GM19328 (cell line): ENCODE data around the gene SLC34A1.
A peak's percentile ranks its signal among the peaks of the same experiment; 100 is the strongest.

Experiments used
- ATAC-seq: cut with Tn5 transposase; IDR thresholded peaks from one replicate; pipeline ENCODE4 v1.9.1; 2021; ENCODE audit warnings: mild to moderate bottlenecking, moderate library complexity; ENCODE audit not compliant: unreplicated experiment

SLC34A1 gene

GRCh38 chr5:177385720-177386119 lies 1.5 kb downstream of the SLC34A1 start:
- no peak for ATAC-seq

GRCh38 chr5:177386542-177386941 lies 2.3 kb downstream of the SLC34A1 start:
- ATAC-seq, result no peak

GRCh38 chr5:177387405-177387804 lies 3.2 kb downstream of the SLC34A1 start:
- no peak for ATAC-seq

GRCh38 chr5:177388521-177389052 lies 4.4 kb downstream of the SLC34A1 start:
- ATAC-seq, result no peak

- no peak for ATAC-seq
Observed at GRCh38 chr5:177389241-177390169, 5.3 kb downstream of the SLC34A1 start.

- ATAC-seq, result no peak
Observed at GRCh38 chr5:177390363-177391300, 6.4 kb downstream of the SLC34A1 start.

- ATAC-seq, result no peak
Observed at GRCh38 chr5:177392765-177393164, 8.5 kb downstream of the SLC34A1 start.

- ATAC-seq, result no peak
Observed at GRCh38 chr5:177393206-177393765, 9.1 kb downstream of the SLC34A1 start.

GRCh38 chr5:177393990-177394389 lies 9.8 kb downstream of the SLC34A1 start:
- ATAC-seq, result no peak

- no peak for ATAC-seq
Observed at GRCh38 chr5:177396078-177396477, 11.8 kb downstream of the SLC34A1 start.

- no peak for ATAC-seq
Observed at GRCh38 chr5:177396807-177397206, 12.6 kb downstream of the SLC34A1 start.

GRCh38 chr5:177397875-177398390 lies 13.7 kb downstream of the SLC34A1 start:
- no peak for ATAC-seq

GRCh38 chr5:177399997-177400868 lies 16.0 kb downstream of the SLC34A1 start, which contains the start of gene PFN3:
Gene PFN3 (minus strand): TSS chr5:177400661. CDS start chr5:177400576, 85 bp downstream.
- ATAC-seq, result no peak

GRCh38 chr5:177402271-177403043 lies 18.2 kb downstream of the SLC34A1 start:
- no peak for ATAC-seq

- ATAC-seq, result peak; percentile 3
Observed at GRCh38 chr5:177403102-177403791, 19.0 kb downstream of the SLC34A1 start.

GRCh38 chr5:177403792-177404640 lies 19.8 kb downstream of the SLC34A1 start:
- ATAC-seq, result peak; percentile 70

GRCh38 chr5:177404641-177405179 lies 20.5 kb downstream of the SLC34A1 start:
- no peak for ATAC-seq
